ENCODE data around the gene FOXD2.

- TF ChIP-seq, protein P1, sequence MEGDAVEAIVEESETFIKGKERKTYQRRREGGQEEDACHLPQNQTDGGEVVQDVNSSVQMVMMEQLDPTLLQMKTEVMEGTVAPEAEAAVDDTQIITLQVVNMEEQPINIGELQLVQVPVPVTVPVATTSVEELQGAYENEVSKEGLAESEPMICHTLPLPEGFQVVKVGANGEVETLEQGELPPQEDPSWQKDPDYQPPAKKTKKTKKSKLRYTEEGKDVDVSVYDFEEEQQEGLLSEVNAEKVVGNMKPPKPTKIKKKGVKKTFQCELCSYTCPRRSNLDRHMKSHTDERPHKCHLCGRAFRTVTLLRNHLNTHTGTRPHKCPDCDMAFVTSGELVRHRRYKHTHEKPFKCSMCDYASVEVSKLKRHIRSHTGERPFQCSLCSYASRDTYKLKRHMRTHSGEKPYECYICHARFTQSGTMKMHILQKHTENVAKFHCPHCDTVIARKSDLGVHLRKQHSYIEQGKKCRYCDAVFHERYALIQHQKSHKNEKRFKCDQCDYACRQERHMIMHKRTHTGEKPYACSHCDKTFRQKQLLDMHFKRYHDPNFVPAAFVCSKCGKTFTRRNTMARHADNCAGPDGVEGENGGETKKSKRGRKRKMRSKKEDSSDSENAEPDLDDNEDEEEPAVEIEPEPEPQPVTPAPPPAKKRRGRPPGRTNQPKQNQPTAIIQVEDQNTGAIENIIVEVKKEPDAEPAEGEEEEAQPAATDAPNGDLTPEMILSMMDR (conservative IDR thresholded peaks at IDR 0.05; ENCODE audit: low read depth, low read length): no peak
- no peak for TF ChIP-seq EZH2 (IDR thresholded peaks at IDR 0.05; ENCODE audit: borderline replicate concordance, low read depth, low read length, poor library complexity, severe bottlenecking)
These were observed 831 bp upstream of the FOXD2 start for GRCh38 chr1:47436979-47437446.
